Lower leg skin (tissue), 3 donors: Measurements from ENCODE around the gene PCDHGA7.
"Not testable (repeated sequence)": the region's sequence is repeated elsewhere in the genome, so short reads cannot be mapped to it uniquely, and the experiment has no call there.

ENCODE experiments used
- CTCF ChIP-seq, 3 donors: fragments of 450-650 bp; IDR thresholded peaks; one replicate each; pipeline ENCODE4 v1.5.1; 2016; ENCODE audit warnings: antibody characterized with exemption in 3 of 3, mild to moderate bottlenecking in 3 of 3, moderate library complexity in 2 of 3
- POLR2A ChIP-seq, 2 donors: fragments of 450-650 bp; IDR thresholded peaks; one replicate each; pipeline ENCODE4 v1.6.1; 2016 to 2017; ENCODE audit warnings: antibody characterized with exemption in 2 of 2, mild to moderate bottlenecking in 1 of 2, moderate library complexity in 1 of 2

- TF ChIP-seq CTCF, POLR2A (IDR thresholded peaks at IDR 0.05): not testable (repeated sequence)
These were observed 32.7 kb downstream of the PCDHGA7 start for GRCh38 chr5:141415275-141415618.
